RWPE1 (cell line): Measurements from ENCODE around the gene CFP.

Source experiments
- CTCF ChIA-PET: fragments of 350-600 bp; sonication (Branson Sonifier 250); formaldehyde crosslinking; extraction: SDS; loops from one replicate; lab custom pipeline; 2021; lab: Yijun Ruan, JAX
- POLR2A ChIA-PET: fragments of 400-600 bp; formaldehyde crosslinking; extraction: SDS; loops from one replicate; lab custom pipeline; 2020; ENCODE audit warnings: antibody characterized with exemption; ENCODE audit not compliant: low non-redundant PET; lab: Yijun Ruan, JAX
- DNase-seq: peaks from one replicate; pipeline ENCODE4 v3.0.0; 2012; ENCODE audit warnings: low spot score
- H3K27ac ChIP-seq: fragments of 450-650 bp; 2 replicates; pipeline ENCODE4 v1.5.1; 2017
- CTCF ChIP-seq: fragments of 450-650 bp; conservative IDR thresholded peaks from 2 replicates; pipeline ENCODE4 v1.5.1; 2017; ENCODE audit warnings: low read depth, mild to moderate bottlenecking

CFP gene

GRCh38 chrX:47573341-47574075 lies 56.2 kb downstream of the CFP start:
- peak; percentile 55 for DNase-seq
- peak overlapping the region; percentile 97 for H3K27ac ChIP-seq
- ChIA-PET POLR2A (no interaction called here), CTCF (no interaction called here)
- no peak for TF ChIP-seq CTCF
